Kidney (tissue), 14 donors: ENCODE measurements around the gene AGO3. TPM values are rescaled to one million over a fixed set of nuclear protein-coding genes. Genes with fewer than 3 reads are reported as not detected.

Experiments
- DNase-seq, 5 donors: peaks; one replicate each; pipeline ENCODE4 v3.0.0-alpha.2; 2013 to 2020
- FAIRE-seq: peaks from 2 replicates; lab custom pipeline; 2012; peaks lifted over from hg19 to GRCh38; lab: Jason Lieb, UNC
- H3K27ac ChIP-seq, 2 donors: one replicate each; pipeline ENCODE4 v1.7.0; 2013; ENCODE audit warnings: low read depth in 2 of 2, low read length in 2 of 2, inconsistent platforms in 1 of 2
- H3K27me3 ChIP-seq: one replicate; pipeline ENCODE4 v1.7.1; 2013; ENCODE audit warnings: low read length, inconsistent platforms; ENCODE audit not compliant: control insufficient read depth, insufficient read depth
- H3K36me3 ChIP-seq, 3 donors: one replicate each; pipeline versions ENCODE4 v1.7.0 to v1.7.1; 2013; ENCODE audit warnings: low read length in 3 of 3, control low read depth in 1 of 3, inconsistent platforms in 1 of 3; ENCODE audit not compliant: insufficient read depth in 3 of 3, control insufficient read depth in 2 of 3
- H3K4me1 ChIP-seq, 3 donors: one replicate each; pipeline versions ENCODE4 v1.7.0 to v1.7.1; 2013; ENCODE audit warnings: low read length in 3 of 3, inconsistent platforms in 1 of 3, low read depth in 1 of 3; ENCODE audit not compliant: control insufficient read depth in 2 of 3, insufficient read depth in 2 of 3
- H3K4me3 ChIP-seq, 3 donors: one replicate each; pipeline versions ENCODE4 v1.7.0 to v1.8.1; 2013; ENCODE audit warnings: low read length in 3 of 3, control low read depth in 1 of 3, inconsistent platforms in 1 of 3
- H3K9ac ChIP-seq, 3 donors: one replicate each; pipeline versions ENCODE4 v1.7.0 to v1.7.1; 2013; ENCODE audit warnings: low read length in 3 of 3, control low read depth in 1 of 3, inconsistent platforms in 1 of 3
- H3K9me3 ChIP-seq, 3 donors: one replicate each; pipeline versions ENCODE4 v1.7.0 to v1.7.1; 2013; ENCODE audit warnings: low read length in 3 of 3, control low read depth in 1 of 3, inconsistent platforms in 1 of 3; ENCODE audit not compliant: control insufficient read depth in 2 of 3, insufficient read depth in 1 of 3
- intact Hi-C: fragments of 100-400 bp; cut with DNase I; formaldehyde crosslinking; loops from one replicate; pipeline ENCODE4 v1.11.1; 2022
- polyA plus RNA-seq: library from polyadenylated mRNA; stranded (reverse); fragments of 350-450 nt; fragmentation: Illumina TruSeq; extraction: RNeasy Lipid Tissue Mini Kit (QIAGEN cat#74804); gene quantifications from one replicate; pipeline ENCODE4 v1.2.3, GENCODE V29; 2014; ENCODE audit warnings: low read depth, low replicate concordance; ENCODE audit not compliant: insufficient read depth
- total RNA-seq: library from RNA; stranded (reverse); fragmentation: NEBNext Ultra II Directional; extraction: Animal tissue kit (Norgen Biotek cat#: 25700); gene quantifications from one replicate; pipeline ENCODE4 v1.2.1, GENCODE V29; 2021
- TF ChIP-seq, protein P1 (sequence below): IDR thresholded peaks from 3 replicates; pipeline ENCODE4 v1.5.1; 2012; ENCODE audit warnings: mild to moderate bottlenecking, moderate library complexity, borderline replicate concordance; ENCODE audit not compliant: insufficient read depth; ENCODE audit errors: extremely low read depth
- donor health status: control.
- donor health status: control.
- donor health status: control.
- donor health status: control.
- donor health status: control.
- donor health status: DM: yes; HTN: yes; CAD: no.
- donor health status: Normal renal cell carcinoma (clear cell type).

The AGO3 gene
- total and polyA plus RNA-seq, 2 donors from 2014 or later: 2.8 to 28.2 TPM

GRCh38 chr1:36051821-36052220 is 120.9 kb downstream of the AGO3 start:
- Histone ChIP-seq H3K4me3 (no peak overlapping the region), H3K36me3 (peaks cover 3 to 7% (median 3%) of the 10 kb centered on the region in 3 donors), H3K9ac (no peak overlapping the region), H3K4me1 (no peaks in the 10 kb centered on the region), H3K27ac (no peak overlapping the region), H3K9me3 (no peaks in the 10 kb centered on the region), H3K27me3 (no peaks in the 10 kb centered on the region)
- TF ChIP-seq, protein P1, sequence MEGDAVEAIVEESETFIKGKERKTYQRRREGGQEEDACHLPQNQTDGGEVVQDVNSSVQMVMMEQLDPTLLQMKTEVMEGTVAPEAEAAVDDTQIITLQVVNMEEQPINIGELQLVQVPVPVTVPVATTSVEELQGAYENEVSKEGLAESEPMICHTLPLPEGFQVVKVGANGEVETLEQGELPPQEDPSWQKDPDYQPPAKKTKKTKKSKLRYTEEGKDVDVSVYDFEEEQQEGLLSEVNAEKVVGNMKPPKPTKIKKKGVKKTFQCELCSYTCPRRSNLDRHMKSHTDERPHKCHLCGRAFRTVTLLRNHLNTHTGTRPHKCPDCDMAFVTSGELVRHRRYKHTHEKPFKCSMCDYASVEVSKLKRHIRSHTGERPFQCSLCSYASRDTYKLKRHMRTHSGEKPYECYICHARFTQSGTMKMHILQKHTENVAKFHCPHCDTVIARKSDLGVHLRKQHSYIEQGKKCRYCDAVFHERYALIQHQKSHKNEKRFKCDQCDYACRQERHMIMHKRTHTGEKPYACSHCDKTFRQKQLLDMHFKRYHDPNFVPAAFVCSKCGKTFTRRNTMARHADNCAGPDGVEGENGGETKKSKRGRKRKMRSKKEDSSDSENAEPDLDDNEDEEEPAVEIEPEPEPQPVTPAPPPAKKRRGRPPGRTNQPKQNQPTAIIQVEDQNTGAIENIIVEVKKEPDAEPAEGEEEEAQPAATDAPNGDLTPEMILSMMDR: no peak
- FAIRE-seq: no peak
- DNase-seq: no peak
- intact Hi-C loops: no loop called here

GRCh38 chr1:36053978-36054377 is 123.1 kb downstream of the AGO3 start:
- TF ChIP-seq, protein P1: no peak
- intact Hi-C loops: no loop called here
- peaks cover 3 to 7% (median 3%) of the 10 kb centered on the region in 3 donors for H3K36me3 ChIP-seq

DNA sequence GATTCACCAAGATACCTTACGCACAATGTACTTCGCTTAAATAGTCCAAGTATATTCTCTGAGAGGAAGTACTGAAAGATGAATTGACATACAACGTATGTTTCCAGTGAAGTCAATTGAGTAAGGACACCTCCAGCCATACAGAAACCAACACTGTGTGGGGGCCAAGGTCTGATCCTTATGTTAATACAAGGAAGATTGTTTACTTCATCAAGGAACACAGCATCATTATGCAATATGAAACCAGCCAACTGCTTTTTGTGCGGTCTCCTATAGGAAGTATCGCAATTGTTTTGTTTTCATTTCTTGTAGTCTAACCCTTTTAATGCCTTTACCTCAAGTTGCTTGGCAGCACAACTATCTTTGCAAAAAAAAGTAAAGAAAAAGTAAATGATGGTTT is 124.8 kb downstream of the AGO3 start:
- Histone ChIP-seq H3K9ac (no peak overlapping the region), H3K4me1 (no peaks in the 10 kb centered on the region), H3K9me3 (no peaks in the 10 kb centered on the region), H3K27me3 (no peaks in the 10 kb centered on the region), H3K36me3 (peaks cover 3 to 7% (median 3%) of the 10 kb centered on the region in 3 donors), H3K27ac (no peak overlapping the region), H3K4me3 (no peak overlapping the region)
- no peak for FAIRE-seq
- TF ChIP-seq, protein P1: no peak
- intact Hi-C loops: no loop called here
- DNase-seq: no peak

More at GRCh38 chr1:36053978-36054377, 123.1 kb downstream of the AGO3 start:
- FAIRE-seq: no peak
- H3K27me3 ChIP-seq: no peaks in the 10 kb centered on the region
- H3K9me3 ChIP-seq: no peaks in the 10 kb centered on the region
- no peak overlapping the region for H3K27ac ChIP-seq
- no peak overlapping the region for H3K9ac ChIP-seq
- DNase-seq: no peak
- H3K4me1 ChIP-seq: no peaks in the 10 kb centered on the region
- H3K4me3 ChIP-seq: no peak overlapping the region

GRCh38 chr1:36062315-36062714 is 131.4 kb downstream of the AGO3 start:
- no peak for FAIRE-seq
- Histone ChIP-seq H3K36me3 (no peaks in the 10 kb centered on the region), H3K4me1 (no peaks in the 10 kb centered on the region), H3K9me3 (no peaks in the 10 kb centered on the region), H3K4me3 (no peak overlapping the region), H3K9ac (no peak overlapping the region), H3K27me3 (no peaks in the 10 kb centered on the region), H3K27ac (no peak overlapping the region)
- intact Hi-C loops: no loop called here
- no peak for DNase-seq
- TF ChIP-seq, protein P1: no peak
